GM12864 (cell line): ENCODE results near the gene ASIC3.

ENCODE experiments used
- DNase-seq: peaks from one replicate; pipeline ENCODE4 v3.0.0-alpha.2; 2011; ENCODE audit warnings: low read depth
- H3K4me3 ChIP-seq: 2 replicates; pipeline ENCODE4 v1.5.1; 2011; ENCODE audit warnings: mild to moderate bottlenecking, low read depth, low read length, control low read depth
- CTCF ChIP-seq: IDR thresholded peaks from 2 replicates; pipeline ENCODE4 v1.5.1; 2011; ENCODE audit warnings: low read depth, mild to moderate bottlenecking, moderate library complexity, low read length, control low read depth, inconsistent platforms; ENCODE audit errors: missing control alignments

The ASIC3 gene

DNA sequence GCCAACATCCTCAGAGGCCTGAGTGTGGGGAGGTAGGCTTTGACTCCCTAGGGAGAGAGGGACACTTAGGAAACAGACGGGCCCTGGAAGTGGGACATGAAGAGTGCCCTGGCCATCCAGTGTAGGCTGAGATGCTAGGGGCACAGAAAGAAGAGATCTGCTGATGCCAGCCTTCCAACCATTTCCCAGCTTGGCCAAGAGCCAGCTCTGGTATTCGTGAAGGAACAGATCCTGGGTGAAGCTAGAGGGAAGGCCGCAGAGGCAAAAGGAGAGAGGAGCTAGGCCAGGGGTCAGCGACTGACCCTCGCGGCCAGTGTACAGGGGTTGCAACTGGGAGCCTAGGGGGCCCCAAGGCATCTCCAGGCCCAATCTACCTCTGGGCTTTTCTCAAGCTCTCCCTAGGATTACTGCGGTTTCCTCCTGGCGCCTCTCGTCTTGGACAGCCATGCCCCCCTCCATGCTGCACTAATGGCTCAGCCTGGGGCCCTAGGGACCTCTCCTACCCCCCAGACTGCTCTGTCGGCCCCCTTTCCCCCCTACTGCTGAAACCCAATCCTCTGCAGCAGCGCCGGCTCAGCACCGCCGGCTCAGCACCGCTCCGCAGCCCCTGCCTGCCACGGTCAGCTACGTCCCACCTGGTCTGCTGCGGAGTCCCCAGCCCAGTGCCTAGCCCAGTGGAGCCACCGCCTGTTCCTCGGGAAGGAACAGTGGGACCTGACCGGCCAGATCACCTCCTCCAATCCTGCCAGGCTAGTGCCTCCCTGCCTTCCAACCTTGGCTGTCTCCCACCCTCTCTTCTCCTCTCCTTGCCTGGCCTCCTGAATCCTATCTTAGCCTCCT, at the start of gene ASIC3:
Gene ASIC3, plus strand, starts transcription at position 556 of the 840 bp plus-strand sequence. CDS start 355 bp downstream, outside the sequence.
- DNase-seq = no peak
- no peak for TF ChIP-seq CTCF
- no peak within 1 kb of the TSS for H3K4me3 ChIP-seq

DNA sequence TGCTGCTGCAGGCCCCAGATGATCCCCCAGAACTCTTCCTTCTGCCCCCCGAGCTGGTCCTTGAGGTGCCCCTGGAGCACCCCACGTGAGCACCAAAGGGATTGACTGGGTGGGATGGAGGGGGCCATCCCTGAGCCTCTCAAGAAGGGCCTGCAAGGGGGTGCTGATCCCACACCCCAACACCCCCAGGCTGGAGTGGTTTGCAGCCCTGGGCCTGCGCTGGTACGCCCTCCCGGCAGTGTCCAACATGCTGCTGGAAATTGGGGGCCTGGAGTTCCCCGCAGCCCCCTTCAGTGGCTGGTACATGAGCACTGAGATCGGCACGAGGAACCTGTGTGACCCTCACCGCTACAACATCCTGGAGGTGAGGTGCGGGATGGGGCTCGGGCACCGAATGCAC, 49.3 kb upstream of the ASIC3 start:
- no peak for DNase-seq
- TF ChIP-seq CTCF = no peak
- H3K4me3 ChIP-seq = no peak overlapping the region

GRCh38 chr7:150999497-151000230, 48.7 kb upstream of the ASIC3 start:
- no peak for DNase-seq
- TF ChIP-seq CTCF = no peak
- H3K4me3 ChIP-seq = no peak overlapping the region

GRCh38 chr7:151000897-151001495, 47.3 kb upstream of the ASIC3 start:
- H3K4me3 ChIP-seq = no peak overlapping the region
- DNase-seq = no peak
- TF ChIP-seq CTCF = no peak

- no peak overlapping the region for H3K4me3 ChIP-seq
- no peak for TF ChIP-seq CTCF
- no peak for DNase-seq
Measured at GRCh38 chr7:151001546-151001945, 46.8 kb upstream of the ASIC3 start.

DNA sequence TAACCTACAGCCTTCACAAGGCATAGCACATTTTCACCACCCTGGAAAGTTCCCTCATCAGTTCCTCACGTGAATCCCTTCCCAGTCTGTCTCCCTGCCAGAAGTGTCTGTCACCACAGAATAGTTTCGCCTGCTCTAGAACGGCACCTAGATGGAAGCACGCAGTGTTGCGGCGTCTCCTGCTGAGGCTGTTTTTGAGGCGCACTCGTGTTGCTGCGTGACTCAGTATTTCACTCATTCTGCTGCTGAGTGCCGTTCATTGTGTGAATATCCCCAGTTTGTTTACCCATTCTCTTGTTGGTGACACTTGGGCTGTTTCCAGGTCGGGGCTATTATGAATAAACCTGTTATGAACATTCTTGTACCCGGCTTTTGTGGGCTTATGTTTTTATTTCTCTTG, 44.8 kb upstream of the ASIC3 start:
- DNase-seq = no peak
- no peak overlapping the region for H3K4me3 ChIP-seq
- TF ChIP-seq CTCF = no peak
